Lower leg skin (tissue), 4 donors: ENCODE results near the gene EID1. TPM values are rescaled to one million over a fixed set of nuclear protein-coding genes. Genes with fewer than 3 reads are reported as not detected.

Experiments
- DNase-seq, 2 donors: peaks; one replicate each; pipeline ENCODE4 v3.0.0-alpha.2; 2019; ENCODE audit warnings: low spot score in 2 of 2
- H3K4me3 ChIP-seq: fragments of 200-600 bp; sonication (generic); 2 replicates; pipeline ENCODE4 v1.5.1; 2017; ENCODE audit warnings: mild to moderate bottlenecking, low read depth; ENCODE audit not compliant: poor library complexity, severe bottlenecking
- POLR2A ChIP-seq, 2 donors: fragments of 450-650 bp; IDR thresholded peaks; one replicate each; pipeline ENCODE4 v1.6.1; 2016 to 2017; ENCODE audit warnings: antibody characterized with exemption in 2 of 2, mild to moderate bottlenecking in 1 of 2, moderate library complexity in 1 of 2
- WGBS, 2 donors: methylation state at CpG; one replicate each; pipeline ENCODE4 v1.1.5; 2018; 5-methylcytosine and 5-hydroxymethylcytosine counted together
- intact Hi-C: fragments of 100-400 bp; cut with DNase I; formaldehyde crosslinking; loops from one replicate; pipeline ENCODE4 v1.15.0; 2023; ENCODE audit warnings: low total_unique reads
- total RNA-seq, 4 donors: library from RNA; depleted of rRNA; stranded (reverse); fragments of >200 nt; gene quantifications; one replicate each; pipeline ENCODE4 v1.1.0, GENCODE V29; 2016
- TF ChIP-seq, protein P1 (sequence below), 3 donors: fragments of 450-650 bp; IDR thresholded peaks; one replicate each; pipeline ENCODE4 v1.5.1; 2016; ENCODE audit warnings: antibody characterized with exemption in 3 of 3, mild to moderate bottlenecking in 3 of 3, moderate library complexity in 2 of 3

EID1 gene
- total RNA-seq, 4 donors from 2014 or later, result 58.5 to 127 (median 78.4) TPM

DNA sequence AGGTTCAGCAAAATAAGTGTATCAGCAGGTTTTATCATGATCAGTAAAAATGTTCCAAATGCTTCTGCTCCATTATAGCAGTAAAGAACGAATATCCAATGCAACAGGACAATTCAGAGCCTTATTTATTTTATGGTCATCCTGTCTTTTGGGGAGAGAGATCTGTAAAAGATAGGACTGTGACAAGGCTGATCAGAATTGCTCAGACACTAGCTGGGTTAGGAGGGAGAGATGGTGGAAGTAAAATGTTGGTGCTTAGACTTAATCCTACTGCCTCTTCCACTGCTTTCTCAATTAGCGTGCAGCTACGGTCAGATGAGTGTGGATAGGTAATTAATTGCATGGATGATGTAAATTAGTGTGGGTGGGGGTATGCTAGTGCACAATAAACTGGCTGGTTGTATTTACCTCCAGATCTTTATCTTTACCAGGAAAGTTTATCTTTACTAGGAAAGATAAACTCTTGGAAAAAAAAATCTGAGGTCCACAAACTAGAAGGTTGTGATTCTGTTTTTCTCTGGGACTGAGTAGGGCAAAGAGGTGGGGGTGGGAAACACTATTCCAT lies 2.2 kb downstream of the EID1 start:
- TF ChIP-seq, protein P1, sequence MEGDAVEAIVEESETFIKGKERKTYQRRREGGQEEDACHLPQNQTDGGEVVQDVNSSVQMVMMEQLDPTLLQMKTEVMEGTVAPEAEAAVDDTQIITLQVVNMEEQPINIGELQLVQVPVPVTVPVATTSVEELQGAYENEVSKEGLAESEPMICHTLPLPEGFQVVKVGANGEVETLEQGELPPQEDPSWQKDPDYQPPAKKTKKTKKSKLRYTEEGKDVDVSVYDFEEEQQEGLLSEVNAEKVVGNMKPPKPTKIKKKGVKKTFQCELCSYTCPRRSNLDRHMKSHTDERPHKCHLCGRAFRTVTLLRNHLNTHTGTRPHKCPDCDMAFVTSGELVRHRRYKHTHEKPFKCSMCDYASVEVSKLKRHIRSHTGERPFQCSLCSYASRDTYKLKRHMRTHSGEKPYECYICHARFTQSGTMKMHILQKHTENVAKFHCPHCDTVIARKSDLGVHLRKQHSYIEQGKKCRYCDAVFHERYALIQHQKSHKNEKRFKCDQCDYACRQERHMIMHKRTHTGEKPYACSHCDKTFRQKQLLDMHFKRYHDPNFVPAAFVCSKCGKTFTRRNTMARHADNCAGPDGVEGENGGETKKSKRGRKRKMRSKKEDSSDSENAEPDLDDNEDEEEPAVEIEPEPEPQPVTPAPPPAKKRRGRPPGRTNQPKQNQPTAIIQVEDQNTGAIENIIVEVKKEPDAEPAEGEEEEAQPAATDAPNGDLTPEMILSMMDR (IDR thresholded peaks at IDR 0.05), result no peak
- no peak for TF ChIP-seq POLR2A (IDR thresholded peaks at IDR 0.05)
- no peak overlapping the region for H3K4me3 ChIP-seq
- 58 to 75% methylated on average over 3 of the region's 3 CpGs for WGBS, 2 donors

DNA sequence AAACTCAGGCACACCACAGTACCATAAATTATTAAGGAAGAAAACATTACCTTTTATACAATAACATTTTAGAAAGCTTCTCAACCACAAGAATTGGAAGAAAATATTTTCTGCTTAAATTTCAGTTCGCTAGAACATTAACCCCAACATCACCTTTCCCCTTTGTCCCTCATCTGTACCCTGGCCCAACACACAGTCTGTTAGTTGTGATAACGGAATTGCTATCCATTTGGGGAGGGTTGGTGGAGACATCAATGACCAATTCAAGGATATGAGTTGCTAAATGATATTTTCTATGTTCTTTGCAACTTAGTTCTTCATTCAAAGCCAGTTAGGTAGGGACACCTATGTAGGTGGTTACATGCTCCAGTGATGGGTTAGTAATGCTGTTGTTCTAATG lies 5.8 kb downstream of the EID1 start:
- intact Hi-C loops, result no loop called here
- DNase-seq, result no peak
- H3K4me3 ChIP-seq, result no peak overlapping the region
- 87 to 89% methylated on average over 2 of the region's 2 CpGs for WGBS, 2 donors
- TF ChIP-seq POLR2A (IDR thresholded peaks at IDR 0.05), result no peak
- TF ChIP-seq, protein P1 (IDR thresholded peaks at IDR 0.05), result no peak

More for the DNA sequence above, 2.2 kb downstream of the EID1 start:
- no peak for DNase-seq
- intact Hi-C loops, result no loop called here

DNA sequence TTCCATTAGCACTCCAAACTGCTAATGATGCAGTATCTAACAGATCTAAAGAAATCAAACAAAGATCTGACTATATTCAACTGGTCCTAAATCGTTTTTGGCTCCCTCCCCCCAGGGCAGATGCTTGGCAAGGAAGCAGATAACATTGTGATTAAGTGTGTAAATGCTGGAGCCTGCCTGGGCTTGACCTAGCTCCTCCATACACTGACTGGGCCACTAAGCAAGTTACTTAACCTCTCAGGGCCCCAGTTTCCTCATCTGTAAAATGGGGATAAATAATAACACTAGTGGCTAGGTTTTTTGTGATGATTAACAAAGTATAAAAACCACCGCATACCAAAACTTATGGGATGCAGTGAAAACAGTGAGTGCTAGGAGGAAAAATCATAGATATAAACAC lies 9.2 kb downstream of the EID1 start:
- 52 to 63% methylated on average over 2 of the region's 2 CpGs for WGBS, 2 donors
- DNase-seq, result no peak
- no peak for TF ChIP-seq POLR2A (IDR thresholded peaks at IDR 0.05)
- TF ChIP-seq, protein P1 (IDR thresholded peaks at IDR 0.05), result no peak
- no peak overlapping the region for H3K4me3 ChIP-seq
- intact Hi-C loops, result no loop called here

DNA sequence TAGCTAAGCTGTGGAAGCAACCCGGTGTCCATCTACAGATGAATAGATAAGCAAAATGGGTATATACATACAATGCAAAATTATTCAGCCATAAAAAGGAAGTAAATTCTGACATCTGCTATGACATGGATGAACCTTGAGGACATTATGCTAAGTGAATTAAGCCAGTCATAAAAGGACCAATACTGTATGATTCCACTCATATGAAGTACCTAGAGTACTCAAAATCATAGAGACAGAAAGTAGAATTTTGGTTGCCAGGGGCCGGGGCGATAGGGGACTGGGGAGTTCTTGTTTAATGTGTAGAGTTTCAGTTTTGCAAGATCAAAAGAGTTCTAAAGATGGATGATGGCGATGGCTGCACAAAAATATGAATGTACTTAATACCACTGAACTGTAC lies 10.3 kb downstream of the EID1 start:
- 88 to 92% methylated on average over 4 of the region's 4 CpGs for WGBS, 2 donors
- DNase-seq, result no peak
- intact Hi-C loops, result no loop called here
- no peak overlapping the region for H3K4me3 ChIP-seq
- no peak for TF ChIP-seq POLR2A (IDR thresholded peaks at IDR 0.05)
- TF ChIP-seq, protein P1 (IDR thresholded peaks at IDR 0.05), result no peak

DNA sequence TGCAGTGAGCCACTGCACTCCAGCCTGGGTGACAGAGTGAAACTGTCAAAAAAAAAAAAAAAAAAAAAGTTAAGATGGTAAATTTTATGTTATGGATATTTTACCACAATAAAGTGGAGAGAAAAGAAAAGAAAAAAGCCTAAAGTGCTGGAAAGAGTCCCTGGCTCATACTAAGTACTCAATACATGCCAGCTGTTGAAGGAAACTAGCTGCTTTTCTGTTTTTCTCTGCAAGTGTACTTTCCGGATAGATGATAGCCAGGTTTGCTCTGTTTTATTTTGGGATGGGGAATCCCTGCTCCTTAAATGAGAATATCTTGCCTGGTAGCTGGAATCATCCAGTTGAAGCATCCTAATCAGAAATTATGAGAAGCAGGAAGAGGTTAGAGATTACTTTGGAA lies 10.9 kb downstream of the EID1 start:
- H3K4me3 ChIP-seq, result no peak overlapping the region
- no peak for TF ChIP-seq POLR2A (IDR thresholded peaks at IDR 0.05)
- TF ChIP-seq, protein P1 (IDR thresholded peaks at IDR 0.05), result no peak
- intact Hi-C loops, result no loop called here
- WGBS, 2 donors, result 51 to 60% methylated on average over 1 of the region's 1 CpG
- no peak for DNase-seq

DNA sequence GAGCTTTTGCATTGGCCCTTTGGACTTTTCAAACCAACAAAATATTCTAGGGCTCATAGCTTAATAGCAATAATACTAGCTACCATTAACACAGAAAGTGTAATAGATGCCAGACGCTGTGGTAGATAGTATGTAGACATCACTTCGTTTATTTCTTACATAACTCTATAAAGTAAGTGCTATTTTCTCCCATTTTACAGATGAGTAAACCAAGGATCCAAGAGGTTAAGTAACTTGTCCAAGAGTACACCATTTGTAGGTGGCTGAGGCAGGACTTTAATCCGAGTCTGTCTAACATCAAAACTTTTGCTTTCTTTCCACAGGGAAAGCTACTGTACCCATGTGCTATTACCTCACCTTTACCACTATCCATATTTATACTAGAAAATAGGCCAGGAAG lies 12.0 kb downstream of the EID1 start:
- TF ChIP-seq POLR2A (IDR thresholded peaks at IDR 0.05), result no peak
- TF ChIP-seq, protein P1 (IDR thresholded peaks at IDR 0.05), result no peak
- intact Hi-C loops, result no loop called here
- 86 to 88% methylated on average over 3 of the region's 3 CpGs for WGBS, 2 donors
- no peak overlapping the region for H3K4me3 ChIP-seq
- DNase-seq, result no peak
